ENCODE measurements around the gene MCAT.

MCAT gene

GRCh38 chr22:43085658-43086606, 57.3 kb downstream of the MCAT start:
- no peak for DNase-seq
